Duodenal mucosa (tissue), 2 donors: ENCODE data around the gene PPM1J.

Source experiments
- H3K27ac ChIP-seq: one replicate; pipeline ENCODE4 v1.7.0; 2013; ENCODE audit warnings: low read depth, low read length
- H3K27me3 ChIP-seq, 2 donors: one replicate each; pipeline ENCODE4 v1.7.0; 2013; ENCODE audit warnings: low read length in 2 of 2, control low read depth in 1 of 2; ENCODE audit not compliant: insufficient read depth in 2 of 2, control insufficient read depth in 1 of 2
- H3K36me3 ChIP-seq, 2 donors: one replicate each; pipeline ENCODE4 v1.7.0; 2013; ENCODE audit warnings: low read length in 2 of 2, control low read depth in 1 of 2; ENCODE audit not compliant: insufficient read depth in 2 of 2, control insufficient read depth in 1 of 2
- H3K4me1 ChIP-seq, 2 donors: one replicate each; pipeline ENCODE4 v1.7.0; 2013; ENCODE audit warnings: low read length in 2 of 2, control low read depth in 1 of 2; ENCODE audit not compliant: insufficient read depth in 2 of 2, control insufficient read depth in 1 of 2
- H3K4me3 ChIP-seq, 2 donors: one replicate each; pipeline ENCODE4 v1.7.0; 2013; ENCODE audit warnings: low read length in 2 of 2, low read depth in 1 of 2
- H3K9ac ChIP-seq, 2 donors: one replicate each; pipeline ENCODE4 v1.7.0; 2013; ENCODE audit warnings: low read length in 2 of 2, low read depth in 1 of 2
- H3K9me3 ChIP-seq, 2 donors: one replicate each; pipeline ENCODE4 v1.7.0; 2013; ENCODE audit warnings: low read length in 2 of 2, control low read depth in 1 of 2; ENCODE audit not compliant: control insufficient read depth in 1 of 2

The PPM1J gene

GRCh38 chr1:112712701-112713128 lies 2.4 kb downstream of the PPM1J start:
- peaks cover 19 to 23% of the 10 kb centered on the region in 2 donors for H3K4me1 ChIP-seq
- H3K27ac ChIP-seq: no peak overlapping the region
- H3K9ac ChIP-seq: no peak overlapping the region
- H3K36me3 ChIP-seq: no peaks in the 10 kb centered on the region
- H3K9me3 ChIP-seq: no peaks in the 10 kb centered on the region
- H3K4me3 ChIP-seq: no peak overlapping the region
- no peaks in the 10 kb centered on the region for H3K27me3 ChIP-seq

GRCh38 chr1:112712191-112712590 lies 2.9 kb downstream of the PPM1J start:
- Histone ChIP-seq H3K4me3 (no peak overlapping the region), H3K27me3 (no peaks in the 10 kb centered on the region), H3K9ac (no peak overlapping the region), H3K36me3 (no peaks in the 10 kb centered on the region), H3K4me1 (peaks cover 23 to 27% of the 10 kb centered on the region in 2 donors), H3K27ac (no peak overlapping the region), H3K9me3 (no peaks in the 10 kb centered on the region)

- H3K27ac ChIP-seq: no peak overlapping the region
- H3K27me3 ChIP-seq: no peaks in the 10 kb centered on the region
- no peak overlapping the region for H3K9ac ChIP-seq
- H3K9me3 ChIP-seq: no peaks in the 10 kb centered on the region
- no peak overlapping the region for H3K4me3 ChIP-seq
- H3K36me3 ChIP-seq: no peaks in the 10 kb centered on the region
- peaks cover 23 to 27% of the 10 kb centered on the region in 2 donors for H3K4me1 ChIP-seq
Measured at GRCh38 chr1:112711670-112712069, 3.5 kb downstream of the PPM1J start.

GRCh38 chr1:112711041-112711440 lies 4.1 kb downstream of the PPM1J start:
- H3K27ac ChIP-seq: no peak overlapping the region
- no peak overlapping the region for H3K4me3 ChIP-seq
- no peaks in the 10 kb centered on the region for H3K36me3 ChIP-seq
- H3K9me3 ChIP-seq: no peaks in the 10 kb centered on the region
- no peak overlapping the region for H3K9ac ChIP-seq
- peaks cover 20 to 26% of the 10 kb centered on the region in 2 donors for H3K4me1 ChIP-seq
- H3K27me3 ChIP-seq: no peaks in the 10 kb centered on the region

- peaks cover 19 to 26% of the 10 kb centered on the region in 2 donors for H3K4me1 ChIP-seq
- no peak overlapping the region for H3K9ac ChIP-seq
Measured at GRCh38 chr1:112710586-112710985, 4.5 kb downstream of the PPM1J start.

GRCh38 chr1:112710159-112710558 lies 5.0 kb downstream of the PPM1J start:
- Histone ChIP-seq H3K9me3 (no peaks in the 10 kb centered on the region), H3K27ac (no peak overlapping the region), H3K4me3 (no peak overlapping the region), H3K4me1 (peaks cover 21 to 29% of the 10 kb centered on the region in 2 donors), H3K36me3 (no peaks in the 10 kb centered on the region), H3K27me3 (no peaks in the 10 kb centered on the region), H3K9ac (no peak overlapping the region)

More at GRCh38 chr1:112710586-112710985, 4.5 kb downstream of the PPM1J start:
- H3K9me3 ChIP-seq: no peaks in the 10 kb centered on the region
- no peak overlapping the region for H3K4me3 ChIP-seq
- H3K36me3 ChIP-seq: no peaks in the 10 kb centered on the region
- no peaks in the 10 kb centered on the region for H3K27me3 ChIP-seq
- H3K27ac ChIP-seq: no peak overlapping the region

GRCh38 chr1:112708489-112708888 lies 6.6 kb downstream of the PPM1J start:
- peaks cover 0 to 4% of the 10 kb centered on the region in 2 donors for H3K36me3 ChIP-seq
- H3K27me3 ChIP-seq: no peaks in the 10 kb centered on the region
- peaks cover 27 to 32% of the 10 kb centered on the region in 2 donors for H3K4me1 ChIP-seq
- no peak overlapping the region for H3K27ac ChIP-seq
- no peak overlapping the region for H3K4me3 ChIP-seq
- H3K9ac ChIP-seq: no peak overlapping the region
- no peaks in the 10 kb centered on the region for H3K9me3 ChIP-seq

GRCh38 chr1:112708002-112708448 lies 7.1 kb downstream of the PPM1J start:
- H3K27ac ChIP-seq: no peak overlapping the region
- peaks cover 2 to 7% of the 10 kb centered on the region in 2 donors for H3K36me3 ChIP-seq
- peak overlapping the region; percentile 56 to 94 for H3K9ac ChIP-seq
- peaks cover 30 to 32% of the 10 kb centered on the region in 2 donors for H3K4me1 ChIP-seq
- no peaks in the 10 kb centered on the region for H3K9me3 ChIP-seq
- no peaks in the 10 kb centered on the region for H3K27me3 ChIP-seq
- H3K4me3 ChIP-seq: peak overlapping the region in 1 of 2 donors; percentile 82

- H3K9ac ChIP-seq: peak overlapping the region; percentile 56 to 94
- peaks cover 8 to 13% of the 10 kb centered on the region in 2 donors for H3K36me3 ChIP-seq
- H3K27ac ChIP-seq: no peak overlapping the region
- H3K9me3 ChIP-seq: no peaks in the 10 kb centered on the region
- H3K27me3 ChIP-seq: no peaks in the 10 kb centered on the region
- peaks cover 32 to 36% of the 10 kb centered on the region in 2 donors for H3K4me1 ChIP-seq
- peak overlapping the region; percentile 82 to 85 for H3K4me3 ChIP-seq
Measured at GRCh38 chr1:112707221-112708001, 7.7 kb downstream of the PPM1J start.

- H3K4me1 ChIP-seq: peaks cover 33 to 43% of the 10 kb centered on the region in 2 donors
- H3K9ac ChIP-seq: peak within 1 kb of the TSS; percentile 82 to 94
- peaks cover 13 to 17% of the 10 kb centered on the region in 2 donors for H3K36me3 ChIP-seq
- H3K27me3 ChIP-seq: no peaks in the 10 kb centered on the region
- peak within 1 kb of the TSS; percentile 93 for H3K27ac ChIP-seq
- peak within 1 kb of the TSS; percentile 82 to 85 for H3K4me3 ChIP-seq
- no peaks in the 10 kb centered on the region for H3K9me3 ChIP-seq
Measured at GRCh38 chr1:112706505-112707220, 8.5 kb downstream of the PPM1J start, which contains the start of gene RHOC. Gene RHOC, minus strand, starts transcription at chr1:112707127. Its CDS starts 3,328 bp downstream, at chr1:112703799.
